Bladder microvascular endothelial cell (primary cell): ENCODE results near the gene ZNF426. TPM values are rescaled to one million over a fixed set of nuclear protein-coding genes. Genes with fewer than 3 reads are reported as not detected.

ENCODE experiments used
- total RNA-seq: library from RNA; depleted of rRNA; stranded (reverse); fragments of >200 nt; gene quantifications from 2 replicates; pipeline ENCODE4 v1.2.3, GENCODE V29; 2014

The ZNF426 gene
- total RNA-seq, result 12.3 and 20.5 TPM in 2 replicates

GRCh38 chr19:9538183-9539058, at the start of gene ZNF426:
Gene ZNF426, minus strand, starts transcription at chr19:9538645. Its CDS starts 2,413 bp downstream, at chr19:9536232.

GRCh38 chr19:9584073-9584833, 45.8 kb upstream of the ZNF426 start, which contains the start of gene ZNF121:
Gene ZNF121, minus strand, starts transcription at chr19:9584504. Its CDS starts 16,407 bp downstream, at chr19:9568097.

GRCh38 chr19:9498183-9498902, 40.1 kb downstream of the ZNF426 start, which contains the start of gene ZNF560:
Gene ZNF560, minus strand, starts transcription at chr19:9498616. Its CDS starts 23,303 bp downstream, at chr19:9475313.

Other genes starting within 250 kb of the ZNF426 start
- 4.4 and 5.1 TPM in 2 replicates for gene ZNF699, start 228.8 kb downstream of the ZNF426 start, total RNA-seq
- gene ZNF559, start 214.5 kb downstream of the ZNF426 start, total RNA-seq, result 4.7 and 16.3 TPM in 2 replicates
- gene ZNF177, start 175.6 kb downstream of the ZNF426 start, total RNA-seq, result 0.32 and 2.3 TPM in 2 replicates
- gene ZNF266, start 103.1 kb downstream of the ZNF426 start, total RNA-seq, result 9.6 and 13.8 TPM in 2 replicates
- gene ZNF560, start 40.0 kb downstream of the ZNF426 start, total RNA-seq, result 0.06 and 0.49 TPM in 2 replicates
- gene ZNF121, start 45.9 kb upstream of the ZNF426 start, total RNA-seq, result 17.0 and 39.1 TPM in 2 replicates
- gene ZNF561, start 82.6 kb upstream of the ZNF426 start, total RNA-seq, result 20.2 and 51.4 TPM in 2 replicates
- 12.8 and 30.5 TPM in 2 replicates for gene ZNF562, start 136.5 kb upstream of the ZNF426 start, total RNA-seq
- 5.0 and 7.2 TPM in 2 replicates for gene ZNF846, start 230.1 kb upstream of the ZNF426 start, total RNA-seq